K562 (cell line): Measurements from ENCODE around the gene MAST3. TPM values are rescaled to one million over a fixed set of nuclear protein-coding genes. Genes with fewer than 3 reads are reported as not detected.

ENCODE experiments used
- ATAC-seq: fragments of 200-7000 bp; cut with Tn5 transposase; 3 replicates; pipeline ENCODE4 v1.9.1; 2020; ENCODE audit warnings: moderate library complexity
- BruUV-seq: library from RNA; stranded (reverse); fragments of 400-500 nt; replicated peaks from 2 replicates; lab custom pipeline; 2021; lab: Mats Ljungman, UMichigan
- CTCF ChIA-PET: fragments of 300-600 bp; formaldehyde crosslinking; extraction: SDS; loops from one replicate; lab custom pipeline; 2021; ENCODE audit warnings: low intra/inter-chr PET ratio; lab: Yijun Ruan, JAX
- POLR2A ChIA-PET: fragments of 300-600, 350-650 bp; sonication (Branson Sonifier 250); formaldehyde crosslinking; extraction: SDS; loops from one replicate; lab custom pipeline; 2021; ENCODE audit warnings: antibody characterized with exemption, inconsistent platforms; lab: Yijun Ruan, JAX
- DNase-seq, 4 experiments: peaks; one replicate each; pipeline versions ENCODE4 v3.0.0 to v3.0.0-alpha.2; 2011 to 2018; ENCODE audit warnings: low spot score in 3 of 4, mixed read lengths in 3 of 4; ENCODE audit errors: extremely low read depth in 1 of 4
- FAIRE-seq: peaks from 2 replicates; lab custom pipeline; 2011; peaks lifted over from hg19 to GRCh38; lab: Jason Lieb, UNC
- H2AFZ ChIP-seq: 2 replicates; pipeline ENCODE4 v1.6.0; 2011; ENCODE audit warnings: low read depth, low read length, control low read depth, inconsistent platforms
- H3K27ac ChIP-seq: fragments of 200-600 bp; 3 replicates; pipeline ENCODE4 v1.8.0; 2011; ENCODE audit warnings: low read depth, mild to moderate bottlenecking, control low read depth, inconsistent platforms, low read length, moderate library complexity, mixed read lengths; ENCODE audit errors: extremely low read depth
- H3K27me3 ChIP-seq, 2 experiments: fragments of 300-600 bp in 1 of 2; 2 replicates in 1 of 2; 3 replicates in 1 of 2; pipeline versions ENCODE4 v1.6.0 to v1.8.0; 2011; ENCODE audit warnings: inconsistent platforms in 2 of 2, low read length in 2 of 2, mild to moderate bottlenecking in 1 of 2, mixed read lengths in 1 of 2, moderate library complexity in 1 of 2; ENCODE audit not compliant: control insufficient read depth in 2 of 2, insufficient read depth in 2 of 2
- H3K36me3 ChIP-seq: fragments of 300-600 bp; 3 replicates; pipeline ENCODE4 v1.8.0; 2011; ENCODE audit warnings: mild to moderate bottlenecking, low read length, inconsistent platforms; ENCODE audit not compliant: control insufficient read depth, insufficient read depth
- H3K4me1 ChIP-seq, 2 experiments: fragments of 200-600 bp in 1 of 2; replicated peaks in 1 of 2; 2 replicates in 1 of 2; 3 replicates in 1 of 2; pipeline versions ENCODE4 v1.5.1 to v1.8.0; 2011; ENCODE audit warnings: inconsistent platforms in 2 of 2, low read length in 2 of 2, mild to moderate bottlenecking in 1 of 2, mixed read lengths in 1 of 2, moderate library complexity in 1 of 2; ENCODE audit not compliant: control insufficient read depth in 2 of 2, insufficient read depth in 2 of 2
- H3K4me2 ChIP-seq: 2 replicates; pipeline ENCODE4 v1.6.1; 2011; ENCODE audit warnings: low read length, control low read depth, inconsistent platforms, mixed read lengths; ENCODE audit not compliant: insufficient read depth
- H3K4me3 ChIP-seq: fragments of 200-600 bp; sonication (generic), shearing (Covaris generic); 2 replicates; pipeline ENCODE4 v1.5.1; 2016; ENCODE audit warnings: control low read depth, inconsistent platforms
- H3K79me2 ChIP-seq: fragments of 200-600 bp; 3 replicates; pipeline ENCODE4 v1.8.0; 2011; ENCODE audit warnings: low read length, inconsistent platforms; ENCODE audit not compliant: control insufficient read depth, insufficient read depth
- H3K9ac ChIP-seq, 2 experiments: 2 replicates each; pipeline versions ENCODE4 v1.6.0 to v1.6.1; 2011; ENCODE audit warnings: low read depth in 2 of 2, low read length in 2 of 2, control low read depth in 1 of 2, inconsistent platforms in 1 of 2, mild to moderate bottlenecking in 1 of 2, mixed read lengths in 1 of 2; ENCODE audit not compliant: insufficient read depth in 1 of 2
- H3K9me1 ChIP-seq: one replicate; pipeline ENCODE4 v1.6.0; 2011; ENCODE audit warnings: inconsistent platforms, mild to moderate bottlenecking, low read length, moderate library complexity; ENCODE audit not compliant: control insufficient read depth, insufficient read depth
- H3K9me3 ChIP-seq: replicated peaks from 2 replicates; pipeline ENCODE4 v1.5.1; 2011; ENCODE audit warnings: low read depth, low read length, inconsistent platforms; ENCODE audit not compliant: control insufficient read depth, insufficient read depth
- H4K20me1 ChIP-seq: replicated peaks from 2 replicates; pipeline ENCODE4 v1.6.1; 2011; ENCODE audit warnings: low read length, inconsistent platforms, mixed read lengths; ENCODE audit not compliant: control insufficient read depth, insufficient read depth
- ARNT ChIP-seq, 2 experiments: fragments of 450-650 bp; IDR thresholded peaks; 2 replicates each; pipeline ENCODE4 v1.6.1; 2016; ENCODE audit warnings: mild to moderate bottlenecking in 1 of 2
- DMBX1 ChIP-seq: fragments of 250-450 bp; sonication (Bioruptor Pico); IDR thresholded peaks from 2 replicates; pipeline ENCODE4 v1.8.0; 2022; ENCODE audit warnings: inconsistent platforms, mild to moderate bottlenecking, moderate library complexity, borderline replicate concordance
- PHTF2 ChIP-seq: fragments of 250-450 bp; sonication (Bioruptor Pico); IDR thresholded peaks from 2 replicates; pipeline ENCODE4 v1.5.0; 2021; ENCODE audit warnings: mild to moderate bottlenecking
- PTTG1 ChIP-seq: fragments of 450-650 bp; IDR thresholded peaks from 2 replicates; pipeline ENCODE4 v1.6.1; 2016; ENCODE audit warnings: low read depth, mild to moderate bottlenecking, missing genetic modification characterization, missing compliant biosample characterization
- SIN3A ChIP-seq, 2 experiments: fragments of 150-350 bp in 1 of 2; IDR thresholded peaks; 2 replicates each; pipeline ENCODE4 v1.6.1; 2011 to 2016; ENCODE audit warnings: borderline replicate concordance in 2 of 2, low read depth in 2 of 2, low read length in 2 of 2, mild to moderate bottlenecking in 2 of 2, moderate library complexity in 2 of 2; ENCODE audit not compliant: control insufficient read depth in 1 of 2
- SIX5 ChIP-seq, 2 experiments: IDR thresholded peaks; 2 replicates each; pipeline ENCODE4 v1.6.1; 2011; ENCODE audit warnings: low read length in 2 of 2, borderline replicate concordance in 1 of 2, low read depth in 1 of 2, mild to moderate bottlenecking in 1 of 2, moderate library complexity in 1 of 2; ENCODE audit not compliant: insufficient read depth in 1 of 2
- SMC3 ChIP-seq: conservative IDR thresholded peaks from 2 replicates; pipeline ENCODE4 v1.6.1; 2011; ENCODE audit warnings: low read depth, low read length, improper control_type of control experiment; ENCODE audit not compliant: insufficient read depth
- SRF ChIP-seq, 2 experiments: fragments of 250-450, 450-650 bp in 1 of 2; sonication (Bioruptor Pico) in 1 of 2; sonication (generic) in 1 of 2; formaldehyde crosslinking; IDR thresholded peaks; 2 replicates each; pipeline versions ENCODE4 v1.5.0 to v1.5.1; 2020 to 2022; ENCODE audit warnings: mild to moderate bottlenecking in 1 of 2, missing genetic modification reagents in 1 of 2
- SRSF7 ChIP-seq: fragments of 200-400 bp; formaldehyde crosslinking; optimal IDR thresholded peaks from 2 replicates; pipeline ENCODE3; 2017; ENCODE audit warnings: mild to moderate bottlenecking, low read depth, low read length
- TOE1 ChIP-seq, 2 experiments: fragments of 450-650 bp in 1 of 2; sonication (generic) in 1 of 2; formaldehyde crosslinking in 1 of 2; IDR thresholded peaks; 2 replicates each; pipeline versions ENCODE4 v1.7.1 to v1.8.0; 2016 to 2022; ENCODE audit warnings: borderline replicate concordance in 2 of 2, mild to moderate bottlenecking in 2 of 2, antibody characterized with exemption in 1 of 2, inconsistent platforms in 1 of 2, low read depth in 1 of 2, missing genetic modification reagents in 1 of 2, moderate library complexity in 1 of 2
- ZNF445 ChIP-seq: fragments of 250-450 bp; sonication (Bioruptor Pico); IDR thresholded peaks from 2 replicates; pipeline ENCODE4 v1.4.0; 2020; ENCODE audit warnings: low read depth, mild to moderate bottlenecking, moderate library complexity
- WGBS: fragments of 100-300 bp; shearing (Covaris generic); methylation state at CpG from one replicate; pipeline ENCODE4 v1.1.6; 2016; ENCODE audit warnings: low coverage, mixed read lengths; ENCODE audit not compliant: insufficient coverage; ENCODE audit errors: missing lambda C conversion rate; 5-methylcytosine and 5-hydroxymethylcytosine counted together
- in situ Hi-C: fragments of 300-500 bp; cut with MboI; formaldehyde crosslinking; loops from 4 replicates; pipeline ENCODE4 v1.15.0; 2018; ENCODE audit warnings: inconsistent platforms, mixed read lengths
- intact Hi-C: fragments of 100-400 bp; cut with micrococcal nuclease; formaldehyde crosslinking; loops from 2 replicates; pipeline ENCODE4 v1.14.2; 2022
- polyA plus RNA-seq, 8 experiments: library from polyadenylated mRNA; depleted of rRNA in 4 of 8; stranded (reverse) in 5 of 8; unstranded in 3 of 8; fragments of >200 nt; fragmentation: Nextera tagmentation in 2 of 8; fragmentation: Illumina TruSeq in 1 of 8; extraction: Ambion mirVana in 2 of 8; extraction: Trizol in 1 of 8; gene quantifications; 2 replicates each; pipeline versions ENCODE4 v1.2.1 to v1.2.3, GENCODE V29; 2011 to 2014; ENCODE audit warnings: inconsistent platforms in 1 of 8, missing spikeins in 1 of 8
- total RNA-seq, 7 experiments: library from RNA; depleted of rRNA in 6 of 7; stranded (reverse); fragments of >200 nt in 6 of 7; fragmentation: Illumina TruSeq in 2 of 7; extraction: Trizol in 2 of 7; gene quantifications; 2 replicates each; pipeline versions ENCODE4 v1.2.1 to v1.2.3, GENCODE V29; 2011 to 2021; ENCODE audit warnings: low replicate concordance in 1 of 7

The MAST3 gene
- total and polyA plus RNA-seq, 9 of the 15 experiments (the other 6 are each of a cell fraction or from before 2014, with no cell fraction given) = 0.94 to 9.9 (median 2.4) TPM

GRCh38 chr19:18089726-18090125, 7.9 kb upstream of the MAST3 start:
- DNase-seq = no peak
- ChIA-PET CTCF (no interaction called here), POLR2A (interaction anchor here (0.5 to 0.6 kb wide), 2 partner anchors 41 to 565 kb away, joined by 3 read pairs; no protein-coding TSS in a partner anchor)
- peak overlapping the region; percentile 26; the same call in 1 of the 2 replicates for H2AFZ ChIP-seq
- no peaks in the 10 kb centered on the region for H3K36me3 ChIP-seq
- H3K79me2 ChIP-seq = no peaks in the 10 kb centered on the region
- peaks cover 25 to 33% of the 10 kb centered on the region in 2 experiments for H3K4me1 ChIP-seq
- no peak for TF ChIP-seq ARNT (IDR thresholded peaks at IDR 0.05)
- TF ChIP-seq SRF (CRISPR knock-in tag; IDR thresholded peaks at IDR 0.05) = no peak
- no peak for TF ChIP-seq SMC3
- no peak overlapping the region for H3K27ac ChIP-seq
- in situ Hi-C loops (loop anchor here (10.0 kb wide), 1 partner anchor 325 kb away; the partner anchor contains the start of gene SSBP4), intact Hi-C loops (no loop called here)
- no peak for FAIRE-seq
- no peaks in the 10 kb centered on the region for H4K20me1 ChIP-seq
- H3K4me3 ChIP-seq = no peak overlapping the region
- no peak overlapping the region for H3K4me2 ChIP-seq
- no TSS peak for BruUV-seq
- no peak overlapping the region for H3K9ac ChIP-seq
- ATAC-seq = no peak
- H3K9me1 ChIP-seq = peaks cover 3% of the 10 kb centered on the region
- no peaks in the 10 kb centered on the region for H3K27me3 ChIP-seq
- H3K9me3 ChIP-seq = no peaks in the 10 kb centered on the region
- 67% methylated on average over 5 of the region's 5 CpGs for WGBS

- in situ Hi-C loops = loop anchor here (10.0 kb wide), 1 partner anchor 324 kb away; the partner anchor contains the start of gene SSBP4
- no TSS peak for BruUV-seq
- H3K27ac ChIP-seq = peak overlapping the region; percentile 59
- H3K4me2 ChIP-seq = peak overlapping the region; percentile 39
- 46% methylated on average over 11 of the region's 12 CpGs for WGBS
- intact Hi-C loops = no loop called here
- FAIRE-seq (peak; percentile 37), ATAC-seq (peak; percentile 25; the same call in 2 of the 3 replicates), DNase-seq (peak in 2 of 4 experiments; percentile 46 to 61)
- ChIA-PET CTCF (no interaction called here), POLR2A (interaction anchor here (0.6 to 0.8 kb wide), 4 partner anchors 15 to 381 kb away, joined by 3 to 4 read pairs (median 3); no protein-coding TSS in a partner anchor)
- peak overlapping the region; percentile 65 to 76 for H3K9ac ChIP-seq
- H3K4me3 ChIP-seq = no peak overlapping the region
- no peaks in the 10 kb centered on the region for H3K9me3 ChIP-seq
- H3K36me3 ChIP-seq = no peaks in the 10 kb centered on the region
- H3K27me3 ChIP-seq = no peaks in the 10 kb centered on the region
- no peaks in the 10 kb centered on the region for H4K20me1 ChIP-seq
- H3K4me1 ChIP-seq = peaks cover 25 to 33% of the 10 kb centered on the region in 2 experiments
- peaks cover 3% of the 10 kb centered on the region for H3K9me1 ChIP-seq
- H3K79me2 ChIP-seq = no peaks in the 10 kb centered on the region
- peak overlapping the region; percentile 90 for H2AFZ ChIP-seq
- TF ChIP-seq SIN3A (IDR thresholded peaks at IDR 0.05; ENCODE audit: borderline replicate concordance in 2 of 2, control insufficient read depth in 1 of 2, low read depth in 2 of 2, low read length in 2 of 2) = no peak
- TF ChIP-seq SRF (CRISPR knock-in tag; IDR thresholded peaks at IDR 0.05) = no peak
- TF ChIP-seq DMBX1 = no peak
- no peak for TF ChIP-seq TOE1 (IDR thresholded peaks at IDR 0.05; ENCODE audit: borderline replicate concordance)
- no peak for TF ChIP-seq TOE1 (CRISPR knock-in tag; IDR thresholded peaks at IDR 0.05; ENCODE audit: borderline replicate concordance, low read depth)
- no peak for TF ChIP-seq ZNF445 (CRISPR knock-in tag)
- no peak for TF ChIP-seq SIX5 (IDR thresholded peaks at IDR 0.05; ENCODE audit: borderline replicate concordance in 1 of 2, insufficient read depth in 1 of 2, low read depth in 1 of 2, low read length in 2 of 2)
- no peak for TF ChIP-seq SRSF7
- TF ChIP-seq PTTG1 (tag) = no peak
- TF ChIP-seq PHTF2 (CRISPR knock-in tag) = no peak
Observed at GRCh38 chr19:18090545-18091216, 6.9 kb upstream of the MAST3 start.
